T-helper 1 cell (primary cell): ENCODE measurements around the gene ENTPD1.
"Not testable (repeated sequence)": the region's sequence is repeated elsewhere in the genome, so short reads cannot be mapped to it uniquely, and the experiment has no call there.

Experiments used
- DNase-seq, 5 donors: peaks; one replicate each; pipeline ENCODE4 v3.0.0-alpha.2; 2012 to 2020

Gene ENTPD1

DNA sequence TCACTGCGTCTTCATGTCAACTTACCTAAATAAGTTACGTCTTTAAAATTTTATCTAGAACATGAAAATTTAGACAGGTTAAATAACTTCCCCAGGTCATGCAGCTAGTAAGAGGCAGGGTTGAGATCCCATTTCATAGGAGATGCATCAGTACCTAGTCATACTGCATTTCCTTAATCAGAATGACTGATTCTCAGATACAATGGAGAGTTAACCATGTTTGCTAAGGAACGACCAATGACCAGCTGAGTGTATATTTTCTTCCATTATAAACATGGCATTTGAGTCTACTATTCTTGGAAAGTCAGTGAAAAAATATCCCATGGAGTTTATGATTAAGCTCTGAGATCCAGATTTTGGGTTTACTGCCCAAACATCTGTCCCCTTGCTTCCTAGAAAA, 39.6 kb downstream of the ENTPD1 start:
- DNase-seq = no peak

DNA sequence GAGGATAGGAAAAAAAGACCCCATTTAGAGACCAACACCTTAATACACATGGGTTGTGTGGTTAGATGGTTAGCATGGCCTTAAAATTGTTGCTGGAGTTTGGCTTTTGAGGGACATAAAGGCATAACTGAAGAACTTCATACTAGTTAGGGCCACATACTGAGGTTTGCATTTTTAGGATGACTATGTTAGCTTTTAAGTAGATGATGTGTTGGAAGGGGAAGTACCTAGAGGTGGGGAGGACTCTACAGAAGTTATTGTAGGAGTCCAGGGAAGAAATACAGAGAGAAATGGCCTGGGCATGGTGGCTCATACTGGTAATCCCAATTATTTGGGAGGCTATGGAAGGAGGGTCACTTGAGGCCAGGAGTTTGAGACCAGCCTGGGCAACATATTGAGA, 40.5 kb downstream of the ENTPD1 start:
- DNase-seq = no peak

DNA sequence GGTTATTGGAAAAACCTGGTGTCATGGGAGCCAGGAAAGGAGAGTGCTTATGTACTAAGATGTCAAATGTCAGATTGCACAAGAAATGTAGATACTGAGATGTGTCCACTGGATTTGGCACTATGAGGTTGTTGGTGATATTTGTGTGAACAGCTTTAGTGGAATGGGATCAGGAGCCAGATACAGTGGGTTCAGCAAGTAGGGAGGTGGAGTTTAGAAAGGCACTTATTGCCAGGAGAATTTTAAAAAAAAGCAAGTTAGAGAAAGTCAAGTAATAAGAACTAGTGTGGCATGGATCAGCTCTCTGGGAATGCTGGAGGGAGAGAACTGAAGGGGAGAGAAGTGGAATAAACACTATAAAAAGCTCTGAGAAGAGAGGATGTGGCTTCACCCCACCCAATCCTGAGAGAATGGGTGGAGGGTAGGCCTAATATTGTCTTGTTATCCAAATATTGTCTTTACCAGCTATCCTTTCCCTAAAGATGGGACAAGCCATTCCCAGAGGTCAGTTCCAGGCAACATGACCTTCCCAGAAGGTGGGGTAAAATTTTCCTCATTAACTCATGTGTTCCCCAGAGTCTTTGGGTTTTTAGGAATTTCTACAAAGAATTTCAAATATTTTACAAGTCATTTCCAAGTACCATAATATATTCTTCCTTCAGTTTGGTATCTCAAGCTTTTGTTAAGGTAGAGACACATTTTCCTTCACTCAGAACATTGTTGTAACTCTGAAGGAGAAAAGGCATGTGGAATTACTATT, 42.3 kb downstream of the ENTPD1 start:
- no peak for DNase-seq

DNA sequence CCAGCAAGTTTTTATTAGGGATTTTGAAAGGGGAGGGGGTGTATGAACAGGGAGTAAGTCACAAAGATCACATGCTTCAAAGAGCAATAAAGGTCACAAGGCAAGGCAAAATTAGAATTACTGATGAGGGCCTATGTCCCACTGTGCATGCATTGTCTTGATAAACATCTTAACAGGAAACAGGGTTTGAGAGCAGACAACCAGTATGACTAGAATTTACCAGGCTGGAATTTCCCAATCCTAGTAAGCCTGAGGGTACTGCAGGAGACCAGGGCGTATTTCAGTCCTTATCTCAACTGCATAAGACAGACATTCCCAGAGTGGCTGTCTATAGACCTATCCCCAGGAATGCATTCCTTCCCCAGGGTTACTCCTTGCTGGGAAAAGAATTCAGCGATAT, 44.3 kb downstream of the ENTPD1 start:
- DNase-seq = not testable (repeated sequence)

DNA sequence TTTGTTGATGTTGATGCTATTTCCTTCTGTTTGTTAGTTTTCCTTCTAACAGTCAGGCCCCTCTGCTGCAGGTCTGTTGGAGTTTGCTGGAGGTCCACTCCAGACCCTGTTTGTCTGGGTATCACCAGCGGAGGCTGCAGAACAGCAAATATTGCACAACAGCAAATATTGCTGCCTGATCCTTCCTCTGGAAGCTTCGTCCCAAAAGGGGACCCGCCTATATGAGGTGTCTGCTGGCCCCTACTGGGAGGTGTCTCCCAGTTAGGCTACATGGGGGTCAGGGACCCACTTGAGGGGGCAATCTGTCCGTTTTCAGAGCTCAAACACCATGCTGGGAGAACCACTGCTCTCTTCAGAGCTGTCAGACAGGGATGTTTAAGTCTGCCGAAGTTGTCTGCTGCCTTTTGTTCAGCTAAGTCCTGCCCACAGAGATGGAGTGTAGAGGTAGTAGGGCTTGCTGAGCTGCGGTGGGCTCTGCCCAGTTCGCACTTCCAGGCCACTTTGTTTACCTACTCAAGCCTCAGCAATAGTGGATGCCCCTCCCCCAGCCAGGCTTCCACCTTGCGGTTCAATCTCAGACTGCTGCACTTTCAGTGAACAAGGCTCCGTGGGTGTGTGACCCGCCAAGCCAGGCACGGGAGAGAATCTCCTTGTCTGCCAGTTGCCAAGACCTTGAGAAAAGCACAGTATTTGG, 50.9 kb downstream of the ENTPD1 start:
- not testable (repeated sequence) for DNase-seq

DNA sequence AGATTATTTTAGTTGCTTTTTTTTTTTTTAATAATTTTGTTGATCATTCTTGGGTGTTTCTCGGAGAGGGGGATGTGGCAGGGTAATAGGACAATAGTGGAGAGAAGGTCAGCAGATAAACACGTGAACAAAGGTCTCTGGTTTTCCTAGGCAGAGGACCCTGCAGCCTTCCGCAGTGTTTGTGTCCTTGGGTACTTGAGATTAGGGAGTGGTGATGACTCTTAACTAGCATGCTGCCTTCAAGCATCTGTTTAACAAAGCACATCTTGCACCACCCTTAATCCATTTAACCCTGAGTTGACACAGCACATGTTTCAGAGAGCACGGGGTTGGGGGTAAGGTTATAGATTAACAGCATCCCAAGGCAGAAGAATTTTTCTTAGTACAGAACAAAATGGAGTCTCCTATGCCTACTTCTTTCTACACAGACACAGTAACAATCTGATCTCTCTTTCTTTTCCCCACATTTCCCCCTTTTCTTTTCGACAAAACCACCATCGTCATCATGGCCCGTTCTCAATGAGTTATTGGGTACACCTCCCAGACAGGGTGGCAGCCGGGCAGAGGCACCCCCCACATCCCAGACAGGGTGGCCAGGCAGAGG, 52.8 kb downstream of the ENTPD1 start:
- DNase-seq = not testable (repeated sequence)

DNA sequence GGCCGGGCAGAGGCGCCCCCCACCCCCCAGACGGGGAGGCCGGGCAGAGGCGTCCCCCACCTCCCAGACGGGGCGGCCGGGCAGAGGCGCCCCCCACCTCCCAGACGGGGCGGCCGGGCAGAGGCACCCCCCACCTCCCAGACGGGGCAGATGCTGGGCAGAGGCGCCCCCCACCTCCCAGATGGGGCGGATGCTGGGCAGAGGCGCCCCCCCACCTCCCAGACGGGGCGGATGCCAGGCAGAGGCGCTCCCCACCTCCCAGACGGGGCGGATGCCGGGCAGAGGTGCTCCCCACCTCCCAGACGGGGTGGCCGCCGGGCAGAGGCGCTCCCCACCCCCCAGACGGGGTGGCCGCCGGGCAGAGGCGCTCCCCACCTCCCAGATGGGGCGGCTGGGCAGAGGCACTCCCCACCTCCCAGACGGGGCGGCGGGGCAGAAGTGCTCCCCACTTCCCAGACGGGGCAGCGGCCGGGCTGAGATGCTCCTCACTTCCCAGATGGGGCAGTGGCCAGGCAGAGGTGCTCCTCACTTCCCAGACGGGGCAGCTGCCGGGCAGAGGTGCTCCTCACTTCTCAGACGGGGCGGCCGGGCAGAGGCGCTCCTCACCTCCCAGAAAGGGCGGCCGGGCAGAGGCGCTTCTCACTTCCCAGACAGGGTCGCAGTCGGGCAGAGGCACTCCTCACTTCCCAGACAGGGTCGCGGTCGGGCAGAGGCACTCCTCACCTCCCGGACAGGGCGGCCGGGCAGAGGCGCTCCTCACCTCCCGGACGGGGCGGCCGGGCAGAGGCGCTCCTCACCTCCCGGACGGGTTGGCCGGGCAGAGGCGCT, 53.6 kb downstream of the ENTPD1 start:
- no peak for DNase-seq

DNA sequence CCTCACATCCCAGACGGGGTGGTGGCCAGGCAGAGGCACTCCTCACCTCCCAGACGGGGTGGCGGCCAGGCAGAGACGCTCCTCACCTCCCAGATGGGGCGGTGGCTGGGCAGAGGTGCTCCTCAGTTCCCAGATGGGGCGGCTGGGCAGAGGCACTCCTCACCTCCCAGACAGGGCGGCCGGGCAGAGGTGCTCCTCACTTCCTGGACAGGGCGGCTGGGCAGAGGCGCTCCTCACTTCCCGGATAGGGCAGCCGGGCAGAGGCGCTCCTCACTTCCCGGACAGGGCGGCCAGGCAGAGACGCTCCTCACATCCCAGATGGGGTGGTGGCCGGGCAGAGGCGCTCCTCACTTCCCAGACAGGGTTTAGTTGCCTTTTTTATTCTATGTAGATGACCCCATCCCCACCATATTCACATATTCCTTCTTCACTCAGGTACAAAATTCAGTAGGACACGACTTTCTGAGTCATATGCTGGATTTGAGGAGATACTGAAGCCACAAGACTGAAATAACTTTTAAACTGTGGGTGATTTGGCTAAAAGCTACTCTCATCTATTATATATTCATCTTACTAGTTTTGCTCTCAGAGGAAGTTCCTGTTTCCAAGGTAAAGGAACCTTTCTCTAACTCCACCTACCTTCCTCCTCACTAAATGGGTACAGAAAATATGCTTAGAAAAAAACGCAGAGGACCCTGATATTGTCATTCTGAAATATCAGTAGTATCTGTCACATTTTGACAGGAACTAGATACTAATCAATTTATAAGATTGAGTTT, 54.4 kb downstream of the ENTPD1 start:
- DNase-seq = no peak

DNA sequence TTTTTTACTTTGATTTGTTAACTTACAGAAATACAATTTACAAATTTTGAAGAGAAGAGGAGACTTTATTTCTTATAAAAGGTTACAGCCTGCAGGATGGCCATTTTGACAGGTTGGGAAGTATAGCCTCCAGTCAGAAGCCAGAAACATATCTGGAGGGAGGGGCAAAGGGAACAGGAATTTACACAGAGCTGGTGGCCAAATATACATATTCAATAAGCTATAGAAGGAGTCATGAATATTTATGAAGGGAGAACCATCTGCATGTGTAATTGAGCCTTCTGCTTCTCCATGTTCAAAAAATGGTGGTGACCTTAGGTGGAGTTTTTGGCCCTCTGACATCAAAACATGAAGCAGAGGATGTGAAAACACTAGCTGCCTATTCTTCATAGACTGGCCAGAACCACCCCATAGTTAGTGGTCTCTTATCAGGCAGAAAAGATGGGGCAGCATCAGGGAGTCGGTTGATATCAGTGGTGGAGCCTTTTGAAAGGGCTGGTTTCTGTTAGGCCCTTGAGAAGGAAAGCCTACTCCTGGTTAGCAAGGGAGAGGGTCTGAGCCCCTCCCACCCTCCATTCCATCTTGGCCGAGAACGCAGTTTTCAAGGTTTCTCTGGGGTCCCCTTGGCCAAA, 57.2 kb downstream of the ENTPD1 start:
- no peak for DNase-seq

DNA sequence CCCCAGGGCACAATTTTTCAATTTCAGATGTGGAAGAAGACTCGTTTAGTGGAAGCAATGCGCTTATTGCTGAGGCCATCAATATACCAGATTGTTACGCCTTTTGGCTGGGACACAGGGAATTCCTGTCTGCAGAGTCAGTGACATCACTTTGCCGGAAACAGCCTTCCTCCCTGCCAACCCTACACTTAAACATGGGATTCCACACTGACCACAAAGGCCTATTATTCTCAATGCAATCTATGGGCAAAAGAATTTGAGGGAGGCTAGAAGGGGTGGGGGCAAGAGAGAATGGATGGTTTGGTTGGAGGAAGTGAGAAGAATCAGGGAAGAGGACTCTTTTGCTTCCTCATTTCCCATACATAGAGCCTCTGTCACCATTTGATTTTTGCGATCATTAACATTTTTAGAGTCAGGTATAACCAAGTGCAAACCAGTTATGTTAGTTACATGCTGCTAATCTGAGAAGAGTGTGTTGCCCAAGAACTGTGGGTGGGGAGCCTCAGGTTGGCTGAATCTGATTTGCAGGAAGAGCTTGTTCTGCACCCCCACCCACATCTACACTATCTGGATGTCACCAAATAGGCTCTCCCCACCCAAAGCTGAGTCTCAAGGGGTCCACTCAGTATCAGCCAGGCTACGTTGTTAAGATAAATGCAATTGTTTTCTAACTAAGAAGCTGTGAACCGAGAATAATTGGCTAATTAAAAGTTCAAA, 58.2 kb downstream of the ENTPD1 start:
- no peak for DNase-seq

DNA sequence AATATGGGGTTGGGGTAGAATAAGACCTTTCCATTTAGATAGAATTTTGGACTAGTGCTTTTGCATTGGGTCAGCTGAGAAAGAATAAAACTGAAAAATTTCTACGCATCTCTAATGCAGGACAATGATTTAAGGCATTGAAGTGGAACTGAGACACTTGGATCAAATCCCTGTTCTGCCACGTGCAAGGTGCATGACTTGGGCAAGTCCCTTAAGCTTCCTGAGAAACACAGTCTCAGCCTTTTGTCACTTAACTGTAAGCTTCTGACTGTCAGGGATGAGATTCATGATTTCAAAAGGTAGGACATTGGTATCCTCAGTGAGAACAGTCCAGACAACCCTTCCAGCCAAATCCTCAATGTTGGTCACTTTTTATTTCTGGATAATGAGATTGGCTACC, 59.2 kb downstream of the ENTPD1 start:
- DNase-seq = no peak

DNA sequence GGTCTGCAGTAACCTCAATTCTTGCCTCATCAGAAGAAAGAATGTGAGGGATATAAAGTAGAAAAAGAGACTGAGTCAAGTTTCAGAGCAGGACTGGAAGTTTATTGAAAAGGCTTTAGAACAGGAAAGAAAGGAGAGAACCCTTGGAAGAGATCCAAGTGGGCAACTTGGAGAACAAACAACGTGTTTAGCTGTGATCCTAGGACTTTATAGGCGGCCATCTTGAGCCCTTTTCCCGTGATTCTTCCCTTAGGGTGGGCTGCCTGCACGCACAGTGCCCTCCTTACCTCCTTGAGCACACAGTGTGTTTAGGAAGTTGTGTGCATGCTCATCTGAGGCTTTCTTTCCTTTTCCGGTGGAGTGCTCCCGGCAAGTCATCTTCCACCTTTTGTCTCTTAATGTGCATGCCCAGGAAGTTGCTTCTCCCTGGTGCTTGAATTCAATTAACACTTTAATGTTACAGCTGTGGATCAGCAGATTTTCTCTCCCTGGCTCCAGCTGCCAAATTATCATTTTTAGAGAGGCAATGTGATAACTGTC, 59.8 kb downstream of the ENTPD1 start:
- no peak for DNase-seq

DNA sequence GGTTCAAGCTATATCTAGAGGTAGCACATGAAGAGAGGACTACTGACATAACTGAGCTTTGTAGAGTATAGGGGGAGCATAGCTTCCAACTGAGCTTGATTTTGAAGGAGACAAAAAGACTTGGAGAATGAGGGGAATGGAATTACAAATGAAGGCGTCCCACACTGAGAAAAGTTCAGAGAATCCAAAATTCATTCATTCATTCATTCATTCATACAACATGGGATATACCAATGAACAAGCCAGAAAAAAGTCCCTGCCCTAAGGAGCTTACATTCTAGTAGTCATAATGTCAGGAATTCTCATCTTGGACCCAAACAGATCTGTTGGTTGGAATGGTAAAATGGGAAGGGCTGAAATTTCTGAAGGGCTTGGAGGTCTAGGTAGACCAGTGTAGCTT, 62.0 kb downstream of the ENTPD1 start:
- no peak for DNase-seq

DNA sequence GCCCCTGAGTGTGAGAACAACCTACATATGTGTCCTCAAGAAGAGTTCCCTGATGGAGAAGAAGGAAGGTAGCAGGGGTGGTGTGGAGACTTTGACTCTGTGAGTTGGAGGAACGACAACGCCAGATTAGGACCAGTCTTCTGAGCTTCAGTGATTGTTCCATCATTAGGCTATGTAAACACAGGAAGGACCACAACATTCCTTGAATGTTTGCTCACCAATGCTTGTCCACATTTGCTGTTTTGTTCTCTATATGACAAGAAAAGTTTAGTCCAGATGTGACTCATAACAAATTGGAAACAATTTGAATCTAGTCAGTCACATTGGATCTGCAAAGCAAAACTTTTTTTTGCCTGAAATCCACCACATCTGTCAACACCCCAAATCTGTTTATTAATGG, 62.7 kb downstream of the ENTPD1 start:
- DNase-seq = no peak

DNA sequence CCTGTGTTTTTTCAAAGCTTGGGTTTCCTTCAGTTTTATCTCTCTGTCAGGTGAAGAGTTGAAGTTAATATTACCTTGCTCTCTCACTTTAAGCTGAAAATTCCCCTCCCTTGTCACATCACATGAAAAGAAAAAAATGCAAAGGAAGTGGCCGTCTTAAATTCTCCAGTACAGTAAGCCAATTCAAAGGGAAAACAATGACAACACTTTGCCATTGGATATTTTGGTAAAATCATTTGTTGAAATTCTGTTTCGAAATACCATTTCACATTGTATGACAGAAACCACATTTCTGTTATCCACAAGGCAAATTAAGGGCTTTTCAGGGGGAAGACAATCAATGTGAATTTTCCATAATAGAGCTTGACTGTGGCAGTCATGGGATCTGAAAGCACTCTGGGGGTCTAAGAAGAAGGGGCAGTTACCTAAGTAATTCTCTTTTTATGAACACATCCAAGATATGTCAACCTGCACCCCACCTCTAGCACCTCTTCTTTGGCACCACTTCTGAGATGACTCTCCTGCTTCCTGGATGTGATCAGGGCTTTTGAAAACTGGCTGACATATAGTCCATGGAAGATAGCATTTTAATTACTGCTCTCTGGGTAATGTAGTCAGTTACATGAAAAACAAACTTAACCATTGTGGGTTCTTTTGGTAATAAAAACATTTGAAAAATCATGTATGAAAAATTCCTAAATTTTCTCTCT, 63.8 kb downstream of the ENTPD1 start:
- DNase-seq = no peak

DNA sequence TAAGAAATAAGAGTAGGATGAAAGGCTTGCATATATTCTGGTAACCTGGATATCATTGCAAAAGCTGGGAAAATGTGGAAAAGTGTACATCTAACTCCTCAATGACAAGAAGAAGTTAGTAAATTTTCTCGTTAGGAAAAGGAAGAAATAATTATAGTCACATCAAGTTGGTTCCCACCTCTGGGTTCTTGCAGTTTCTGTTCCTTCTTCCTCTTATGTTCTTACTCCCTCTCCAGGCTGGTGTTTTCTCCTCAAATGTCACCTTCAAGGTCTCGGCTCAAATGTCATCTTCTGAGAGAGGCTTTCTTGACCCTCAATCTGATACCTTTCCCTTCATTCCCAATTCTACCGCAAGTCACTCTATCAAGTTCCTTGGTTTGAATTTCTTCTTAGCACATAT, 64.4 kb downstream of the ENTPD1 start:
- DNase-seq = no peak

DNA sequence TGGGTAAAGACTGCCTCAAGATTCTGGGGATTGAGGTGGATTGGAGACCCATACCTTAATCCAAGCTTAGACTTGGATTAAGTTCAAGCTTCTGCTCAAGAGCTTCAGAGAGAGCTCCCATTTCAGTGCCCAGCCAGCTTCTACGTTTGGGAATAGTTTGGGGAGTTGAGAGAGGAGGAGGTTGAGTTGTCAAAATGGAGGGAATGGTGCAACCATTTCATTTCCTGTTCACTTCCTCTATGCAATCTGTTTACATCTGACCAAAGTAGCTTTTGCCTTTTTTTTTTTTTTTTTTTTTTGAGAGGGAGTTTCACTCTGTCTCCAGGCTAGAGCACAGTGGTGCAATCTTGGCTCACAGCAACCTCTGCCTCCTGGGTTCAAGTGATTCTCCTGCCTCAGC, 65.8 kb downstream of the ENTPD1 start:
- DNase-seq = no peak

DNA sequence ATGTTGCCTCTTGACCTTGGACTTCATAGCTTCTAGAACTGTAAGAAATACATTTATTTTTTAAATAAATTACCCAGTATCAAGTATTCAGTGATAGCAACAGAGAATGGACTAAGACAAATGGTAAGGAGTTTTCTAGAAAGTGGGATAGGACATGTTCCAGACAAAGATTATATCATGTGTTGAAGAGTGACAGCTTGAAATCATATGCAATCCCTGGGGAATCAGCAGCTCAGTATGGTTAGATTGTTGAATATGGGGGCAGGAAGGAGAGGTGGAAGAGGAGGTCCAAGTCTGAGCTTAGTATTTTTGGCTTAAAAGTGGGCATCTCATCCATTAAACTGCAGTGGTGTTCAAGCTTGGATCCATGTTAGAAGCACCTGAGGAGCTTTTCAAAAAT, 74.1 kb downstream of the ENTPD1 start:
- no peak for DNase-seq

DNA sequence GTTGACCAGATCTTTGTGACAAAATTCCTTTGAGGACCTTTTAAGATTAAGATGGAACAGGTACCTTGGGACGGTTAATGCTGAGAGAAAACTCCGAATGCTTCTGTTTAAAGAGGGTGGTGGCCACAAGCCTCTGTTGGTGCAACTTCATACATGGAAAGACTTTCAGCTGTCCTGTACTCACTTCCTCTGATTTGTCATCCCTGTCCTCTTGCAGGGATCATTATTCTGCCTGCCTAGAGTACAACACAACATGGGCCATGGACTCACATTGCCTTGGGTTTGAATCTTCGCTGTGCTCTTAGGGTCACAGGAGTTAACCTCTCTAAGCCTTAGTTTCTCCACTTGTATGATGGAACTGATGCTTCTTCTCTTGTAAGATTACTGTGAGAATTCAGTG, 75.1 kb downstream of the ENTPD1 start:
- DNase-seq = no peak

DNA sequence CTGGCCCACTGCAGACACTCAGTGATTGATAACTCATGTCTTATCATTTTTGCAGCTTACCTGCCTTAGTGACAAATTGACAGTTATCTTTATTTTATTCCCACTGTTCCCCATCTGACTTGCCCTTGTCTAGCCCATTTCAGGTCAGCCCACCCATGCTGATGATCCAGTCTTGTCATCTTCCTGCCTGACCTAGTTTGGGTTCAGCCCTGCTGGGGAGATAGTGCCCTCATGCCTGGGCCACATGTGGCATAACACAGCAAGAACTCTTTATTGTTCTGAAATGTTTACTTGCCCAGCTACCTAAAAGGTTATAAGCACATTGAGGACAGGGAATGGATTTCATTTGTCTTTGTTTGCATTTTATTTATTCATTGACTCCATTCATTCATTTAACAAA, 75.6 kb downstream of the ENTPD1 start:
- DNase-seq = no peak
